ENCODE results near the gene OR56A4.

The OR56A4 gene

DNA sequence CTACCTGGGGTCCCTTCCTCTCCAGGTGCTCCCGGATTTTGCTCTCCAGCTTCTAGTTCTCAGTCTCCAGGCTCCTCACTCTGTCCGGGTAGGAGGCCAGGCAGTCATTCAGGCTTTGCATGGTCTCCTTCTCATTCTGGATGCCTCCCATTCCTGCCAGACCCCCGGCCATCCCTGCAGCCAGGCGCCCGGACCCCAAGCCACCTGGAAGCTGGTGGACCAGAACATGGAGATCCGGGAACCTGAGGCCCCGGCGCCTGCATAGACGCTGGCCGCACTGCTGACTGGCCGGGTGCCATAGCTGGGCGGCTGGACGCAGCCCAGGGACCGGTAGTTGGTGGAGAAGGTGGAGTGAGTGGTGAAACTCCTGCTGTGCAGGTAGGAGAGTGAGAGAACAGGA is 12.0 kb downstream of the OR56A4 start:
- POLR2A ChIA-PET = no interaction called here
- no peak for DNase-seq (ENCODE audit: extremely low spot score)
- TF ChIP-seq, protein P1, sequence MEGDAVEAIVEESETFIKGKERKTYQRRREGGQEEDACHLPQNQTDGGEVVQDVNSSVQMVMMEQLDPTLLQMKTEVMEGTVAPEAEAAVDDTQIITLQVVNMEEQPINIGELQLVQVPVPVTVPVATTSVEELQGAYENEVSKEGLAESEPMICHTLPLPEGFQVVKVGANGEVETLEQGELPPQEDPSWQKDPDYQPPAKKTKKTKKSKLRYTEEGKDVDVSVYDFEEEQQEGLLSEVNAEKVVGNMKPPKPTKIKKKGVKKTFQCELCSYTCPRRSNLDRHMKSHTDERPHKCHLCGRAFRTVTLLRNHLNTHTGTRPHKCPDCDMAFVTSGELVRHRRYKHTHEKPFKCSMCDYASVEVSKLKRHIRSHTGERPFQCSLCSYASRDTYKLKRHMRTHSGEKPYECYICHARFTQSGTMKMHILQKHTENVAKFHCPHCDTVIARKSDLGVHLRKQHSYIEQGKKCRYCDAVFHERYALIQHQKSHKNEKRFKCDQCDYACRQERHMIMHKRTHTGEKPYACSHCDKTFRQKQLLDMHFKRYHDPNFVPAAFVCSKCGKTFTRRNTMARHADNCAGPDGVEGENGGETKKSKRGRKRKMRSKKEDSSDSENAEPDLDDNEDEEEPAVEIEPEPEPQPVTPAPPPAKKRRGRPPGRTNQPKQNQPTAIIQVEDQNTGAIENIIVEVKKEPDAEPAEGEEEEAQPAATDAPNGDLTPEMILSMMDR (IDR thresholded peaks at IDR 0.05; ENCODE audit: control extremely low read depth, extremely low read depth, low read depth, missing control alignments) = no peak
- CTCF ChIA-PET = interaction anchor here (1.4 kb wide), 1 partner anchor 359 kb away, joined by 7 read pairs; no protein-coding TSS in a partner anchor

DNA sequence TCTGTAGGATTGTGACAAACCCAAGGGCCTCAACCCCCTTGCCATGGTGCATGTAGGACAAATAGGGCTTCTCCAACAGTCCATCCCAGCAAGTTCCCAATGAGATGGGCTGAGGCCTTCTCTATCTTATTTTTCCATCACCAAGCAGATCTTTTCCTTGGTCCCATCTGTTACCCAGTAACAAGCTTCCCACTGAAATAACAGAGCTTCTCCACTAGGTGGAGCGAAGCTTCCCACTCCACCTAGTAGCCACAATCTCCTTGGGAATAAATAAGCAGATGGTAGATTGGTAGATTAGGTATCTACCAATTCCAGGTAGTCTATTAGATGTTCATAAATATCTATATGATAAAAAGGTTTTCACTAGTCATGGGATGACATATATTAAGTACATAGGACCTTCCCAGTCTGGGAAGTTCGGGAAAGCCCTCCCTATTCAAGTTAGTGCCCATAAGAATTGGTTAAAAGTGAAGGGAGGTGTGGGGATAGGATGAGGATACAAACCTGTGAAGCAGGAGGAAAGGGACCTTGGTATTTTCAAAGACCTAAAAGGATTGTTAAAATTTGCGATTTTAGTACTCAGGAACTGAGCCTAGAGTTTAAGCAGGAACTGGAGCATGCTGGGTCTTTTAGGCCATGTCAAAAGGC is 14.0 kb downstream of the OR56A4 start:
- ChIA-PET CTCF (interaction anchor here (1.0 to 2.1 kb wide), 5 partner anchors 10 to 370 kb away, joined by 3 to 10 read pairs (median 5); no protein-coding TSS in a partner anchor), POLR2A (no interaction called here)
- TF ChIP-seq, protein P1 (IDR thresholded peaks at IDR 0.05; ENCODE audit: control extremely low read depth, extremely low read depth, low read depth, missing control alignments) = peak; percentile 40
- peak; percentile 29 for DNase-seq (ENCODE audit: extremely low spot score)

DNA sequence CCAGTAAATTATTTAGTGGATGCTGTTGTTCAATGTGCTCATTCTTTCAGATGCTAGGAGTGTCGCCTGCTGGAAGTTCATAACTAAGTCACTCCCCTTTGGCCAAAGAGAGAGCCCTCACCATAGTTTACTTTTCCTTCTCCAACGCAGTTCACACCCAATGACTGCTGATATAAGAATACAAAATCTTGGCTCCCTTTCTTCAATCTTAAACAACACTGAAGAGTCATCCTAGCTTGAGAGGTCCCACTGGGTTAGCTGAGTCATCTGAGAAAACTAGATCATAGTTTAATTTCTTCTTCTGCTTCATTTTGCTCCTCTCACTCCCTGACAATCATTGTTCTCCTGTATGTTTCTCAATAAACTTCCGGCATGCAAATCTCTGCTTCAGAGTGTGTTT is 14.6 kb downstream of the OR56A4 start:
- POLR2A ChIA-PET = no interaction called here
- CTCF ChIA-PET = interaction anchor here (1.0 to 2.1 kb wide), 6 partner anchors 10 to 371 kb away, joined by 3 to 10 read pairs (median 5); no protein-coding TSS in a partner anchor
- DNase-seq (ENCODE audit: extremely low spot score) = no peak
- TF ChIP-seq, protein P1 (IDR thresholded peaks at IDR 0.05; ENCODE audit: control extremely low read depth, extremely low read depth, low read depth, missing control alignments) = no peak

DNA sequence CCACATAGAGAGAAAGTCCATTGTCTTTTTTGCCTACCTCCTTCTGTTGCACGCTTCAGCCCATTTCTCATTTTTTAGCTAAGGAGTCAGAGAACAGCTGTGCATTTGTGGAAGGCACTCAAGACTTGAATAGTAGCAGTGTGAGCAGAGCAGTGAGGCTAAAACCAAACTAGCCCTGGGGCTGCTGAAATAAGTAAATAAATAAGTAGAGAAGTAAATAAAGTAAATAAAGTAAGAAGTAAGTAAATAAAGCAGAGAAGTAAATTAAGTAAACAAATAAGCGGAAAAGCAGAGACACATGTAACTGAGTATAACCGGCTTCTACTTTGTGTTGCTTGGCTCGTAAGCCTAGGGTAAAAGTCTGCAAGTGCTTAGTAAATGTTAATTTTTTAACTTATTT is 17.5 kb downstream of the OR56A4 start:
- no peak for DNase-seq (ENCODE audit: extremely low spot score)
- TF ChIP-seq, protein P1 (IDR thresholded peaks at IDR 0.05; ENCODE audit: control extremely low read depth, extremely low read depth, low read depth, missing control alignments) = no peak
- CTCF ChIA-PET = no interaction called here
- POLR2A ChIA-PET = no interaction called here

DNA sequence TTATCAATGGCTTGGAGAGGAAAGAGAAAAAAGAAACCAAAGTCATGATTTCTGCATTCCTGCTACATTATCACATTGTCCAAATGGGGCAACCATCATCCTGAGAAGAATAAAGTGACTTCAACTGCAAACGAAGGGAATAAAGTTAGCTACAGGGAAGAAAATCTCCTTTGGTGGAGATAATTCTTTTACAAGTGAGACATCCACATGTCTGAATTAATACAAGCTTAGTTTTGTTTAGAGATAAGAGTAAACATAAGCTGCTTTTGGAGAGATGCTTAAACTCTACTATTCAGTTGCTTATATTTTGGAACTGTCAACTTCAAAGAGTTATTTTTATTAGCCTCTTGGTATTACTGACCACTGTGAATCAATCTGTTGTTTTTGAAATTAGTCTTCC is 19.9 kb downstream of the OR56A4 start, which contains the start of gene OR52L1:
OR52L1 (minus strand) TSS at position 101 of the 400 bp plus-strand sequence; CDS start at position 46, 55 bp downstream.
- CTCF ChIA-PET = no interaction called here
- DNase-seq (ENCODE audit: extremely low spot score) = no peak
- POLR2A ChIA-PET = no interaction called here
- TF ChIP-seq, protein P1 (IDR thresholded peaks at IDR 0.05; ENCODE audit: control extremely low read depth, extremely low read depth, low read depth, missing control alignments) = no peak

DNA sequence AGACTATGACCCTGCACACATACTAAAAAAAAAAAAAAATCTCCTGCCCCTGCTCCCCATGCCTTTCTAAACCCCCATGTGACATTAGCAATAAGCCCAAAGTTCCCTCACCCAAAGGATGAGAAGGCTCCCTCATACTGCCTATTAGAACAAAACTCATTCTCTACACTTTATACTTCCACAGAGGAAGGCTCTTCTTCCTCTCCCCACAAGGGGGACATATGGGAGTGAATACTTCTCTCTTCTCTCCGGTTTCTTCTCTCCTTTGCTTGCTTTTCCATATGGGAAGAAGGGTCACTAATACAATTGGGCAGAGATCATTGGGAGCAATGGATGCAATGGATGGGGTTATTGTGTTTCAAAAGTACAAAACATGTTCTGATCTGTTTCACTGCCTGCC is 23.3 kb downstream of the OR56A4 start:
- no peak for DNase-seq (ENCODE audit: extremely low spot score)
- TF ChIP-seq, protein P1 (IDR thresholded peaks at IDR 0.05; ENCODE audit: control extremely low read depth, extremely low read depth, low read depth, missing control alignments) = no peak
- ChIA-PET POLR2A (no interaction called here), CTCF (no interaction called here)

Measured in GM10248 (cell line).